Cerebellar cortex (tissue), 1 donor: ENCODE data around the gene DDAH2.

Experiments used
- DNase-seq: peaks from one replicate; pipeline ENCODE4 v3.0.0-alpha.2; 2015; ENCODE audit warnings: low spot score

DDAH2 gene

GRCh38 chr6:31760790-31761189 lies 31.7 kb upstream of the DDAH2 start:
- DNase-seq: no peak

- no peak for DNase-seq
Measured at GRCh38 chr6:31758281-31758680, 29.2 kb upstream of the DDAH2 start.

- DNase-seq: no peak
Measured at GRCh38 chr6:31752739-31753319, 23.7 kb upstream of the DDAH2 start.

DNA sequence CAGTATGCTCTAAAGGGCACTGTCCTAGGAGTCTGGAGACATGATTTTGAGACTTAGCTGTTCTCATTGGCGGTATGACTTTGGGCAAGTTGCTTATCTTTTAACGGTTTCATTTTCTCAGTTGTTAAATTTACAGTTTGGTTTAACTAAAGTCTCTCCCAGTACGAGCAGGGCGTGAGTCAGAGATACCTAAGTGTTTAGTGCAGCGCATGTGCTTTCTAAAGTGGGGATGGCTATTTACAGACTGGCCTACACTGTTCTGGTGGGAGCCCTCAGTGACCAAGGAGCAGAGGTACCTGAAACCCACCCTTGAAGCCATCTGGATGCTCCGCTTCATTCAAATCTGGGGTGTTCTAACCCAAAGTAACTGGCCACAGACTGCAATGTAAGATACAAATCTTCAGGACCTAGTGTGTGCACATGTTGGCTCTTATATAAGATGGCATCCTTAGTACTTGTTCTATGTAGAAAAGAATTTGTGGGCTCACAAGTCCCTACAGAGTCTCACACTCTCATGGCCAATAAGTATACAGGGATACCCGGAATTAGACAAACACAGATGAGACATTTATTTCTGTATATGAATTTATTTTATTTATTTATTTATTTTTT lies 21.4 kb upstream of the DDAH2 start:
- DNase-seq: no peak

- DNase-seq: no peak
Measured at GRCh38 chr6:31749301-31750036, 20.4 kb upstream of the DDAH2 start.

- no peak for DNase-seq
Measured at GRCh38 chr6:31744422-31744821, 15.3 kb upstream of the DDAH2 start.

DNA sequence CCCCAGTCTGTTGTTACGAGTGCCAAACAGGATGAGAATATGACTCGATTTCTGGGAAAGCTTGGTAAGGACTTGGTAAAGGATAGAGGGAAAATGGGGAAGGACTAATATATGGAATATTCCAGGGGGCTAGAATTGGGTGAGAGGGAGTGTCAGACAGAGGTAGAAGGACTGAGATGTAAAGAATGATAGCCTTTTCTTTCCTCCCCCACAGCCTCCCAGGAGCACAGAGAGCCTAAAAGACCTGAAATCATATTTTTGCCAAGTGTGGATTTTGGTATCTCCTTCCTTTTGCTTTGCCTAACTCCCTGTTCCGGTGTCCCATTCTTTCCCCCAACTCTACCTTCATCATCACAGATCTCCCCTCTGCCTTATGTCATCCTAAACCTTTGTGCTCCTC lies 13.8 kb upstream of the DDAH2 start:
- DNase-seq: no peak

DNA sequence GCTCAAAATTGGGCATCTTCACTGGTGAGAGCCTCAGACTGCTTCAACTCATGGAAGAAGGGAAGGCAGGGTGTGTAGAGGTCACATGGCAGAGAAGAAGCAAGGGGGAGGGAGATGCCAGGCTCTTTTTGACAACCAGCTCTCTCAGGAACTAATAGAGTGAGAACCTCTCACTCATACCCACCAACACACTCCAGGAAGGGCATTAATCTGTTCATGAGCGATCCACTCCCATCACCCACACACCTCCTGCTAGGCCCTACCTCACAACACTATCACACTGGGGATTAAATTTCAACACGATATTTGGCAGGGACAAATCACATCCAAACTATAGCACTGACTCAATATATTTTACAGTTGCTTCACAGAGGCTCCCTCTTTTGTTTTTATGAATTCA lies 12.7 kb upstream of the DDAH2 start:
- DNase-seq: no peak

- no peak for DNase-seq
Measured at GRCh38 chr6:31740397-31741223, 11.5 kb upstream of the DDAH2 start.

DNA sequence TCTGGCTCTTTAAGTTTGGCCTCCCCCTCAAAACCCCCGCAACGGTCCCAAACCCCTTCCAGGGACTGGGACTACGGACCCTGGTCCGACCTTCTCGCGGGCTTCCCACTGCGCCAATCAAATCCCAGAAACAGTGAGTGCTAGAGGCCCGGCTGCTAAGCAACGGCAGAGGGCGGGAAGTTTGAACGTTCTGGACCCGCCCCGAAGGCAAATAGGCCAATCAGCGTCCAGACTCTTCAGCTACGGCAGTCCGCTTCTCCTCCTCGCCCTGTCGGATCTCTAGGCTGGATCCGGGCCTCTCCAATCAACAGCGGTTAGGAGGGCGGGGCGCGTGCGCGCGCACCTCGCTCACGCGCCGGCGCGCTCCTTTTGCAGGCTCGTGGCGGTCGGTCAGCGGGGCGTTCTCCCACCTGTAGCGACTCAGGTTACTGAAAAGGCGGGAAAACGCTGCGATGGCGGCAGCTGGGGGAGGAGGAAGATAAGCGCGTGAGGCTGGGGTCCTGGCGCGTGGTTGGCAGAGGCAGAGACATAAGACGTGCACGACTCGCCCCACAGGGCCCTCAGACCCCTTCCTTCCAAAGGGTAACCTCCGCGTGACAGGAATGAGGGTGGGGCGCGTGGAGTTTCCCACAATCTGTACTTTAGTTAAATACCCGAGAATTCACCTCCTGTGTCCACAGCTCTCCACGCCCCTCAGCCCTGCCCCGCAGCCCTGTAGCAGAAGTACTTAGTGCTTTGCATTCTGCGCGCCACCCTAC lies 10.7 kb upstream of the DDAH2 start, which contains the start of gene MSH5:
Gene MSH5, plus strand, starts transcription at position 367 of the 758 bp plus-strand sequence. CDS start 462 bp downstream, outside the sequence.
- peak; percentile 100 for DNase-seq

DNA sequence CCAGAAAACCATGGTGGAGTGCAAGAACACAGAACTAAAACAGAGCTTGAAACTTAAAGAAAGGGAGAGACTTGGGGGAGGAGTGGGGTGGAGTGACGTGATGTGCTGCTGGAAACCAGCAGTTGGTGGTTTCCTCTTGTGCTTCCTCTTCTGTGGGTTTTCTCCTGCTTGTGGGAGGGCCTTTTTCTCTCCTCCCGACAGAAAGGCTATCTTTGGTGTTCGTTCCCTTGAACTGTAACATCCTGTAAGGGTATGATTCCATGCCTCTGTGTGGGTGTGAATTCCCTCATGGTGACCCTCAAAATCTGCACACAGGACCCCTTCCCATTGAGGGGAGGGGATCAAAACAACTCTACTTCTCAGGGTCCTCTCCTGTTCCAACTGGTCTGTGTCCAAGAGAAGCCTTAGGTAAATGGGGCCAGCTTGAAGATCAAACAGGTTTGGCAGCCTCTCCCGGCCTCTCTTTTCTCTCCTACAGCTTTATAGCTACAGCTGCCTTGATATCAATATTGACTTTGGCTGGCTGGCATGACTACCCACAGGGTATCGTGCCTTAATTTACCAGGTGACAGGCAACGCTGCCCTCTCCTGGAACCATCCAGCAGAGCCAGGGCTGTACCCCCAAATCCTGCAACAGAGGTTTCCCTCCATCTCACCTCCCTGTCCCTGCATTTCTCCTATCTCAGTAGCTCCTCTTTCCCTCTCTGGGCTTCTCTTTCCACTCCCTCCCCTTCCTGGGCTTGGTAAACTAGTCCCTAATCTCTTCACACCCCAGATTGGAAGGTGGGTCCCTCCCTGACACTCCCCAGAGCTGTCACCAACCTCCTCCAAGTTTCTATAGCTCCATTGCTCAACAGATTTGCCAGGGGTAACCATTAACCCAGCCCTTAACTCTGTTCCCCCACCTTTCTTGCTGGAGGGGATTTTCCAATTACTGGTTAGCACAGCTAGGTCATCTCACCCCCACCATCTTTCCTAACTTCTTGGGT lies 9.2 kb upstream of the DDAH2 start:
- DNase-seq: peak; percentile 68

DNA sequence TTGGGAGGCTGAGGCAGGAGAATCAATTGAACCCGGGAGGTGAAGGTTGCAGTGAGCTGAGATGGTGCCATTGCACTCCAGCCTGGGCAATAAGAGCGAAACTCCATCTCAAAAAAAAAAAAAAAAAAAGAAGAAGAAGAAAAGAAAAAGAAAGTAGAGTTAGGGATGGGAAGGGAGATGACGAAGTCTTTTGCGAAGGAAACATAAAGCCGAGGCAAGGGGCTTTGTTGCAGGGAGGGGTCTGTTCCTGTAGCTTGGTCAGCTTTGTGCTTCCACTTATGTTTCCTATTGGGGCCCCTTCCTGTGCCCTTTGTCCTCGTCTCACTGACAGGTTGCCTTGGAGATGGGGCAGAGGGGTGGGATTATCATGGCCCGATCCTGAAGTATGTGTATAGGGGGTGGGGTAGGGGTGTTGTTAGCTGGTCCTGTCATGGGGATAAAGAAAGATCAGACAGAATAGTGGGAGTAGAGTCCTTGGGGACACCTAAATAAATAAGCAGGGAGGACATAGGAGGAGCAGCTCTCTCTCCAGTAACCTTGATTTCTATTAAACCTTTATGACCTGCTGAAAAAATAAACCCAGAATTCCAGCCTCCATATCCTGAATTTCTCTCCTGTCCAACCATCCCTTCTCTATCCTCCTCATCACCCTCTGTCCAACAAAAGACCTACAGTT lies 8.4 kb upstream of the DDAH2 start:
- peak; percentile 26 for DNase-seq

DNA sequence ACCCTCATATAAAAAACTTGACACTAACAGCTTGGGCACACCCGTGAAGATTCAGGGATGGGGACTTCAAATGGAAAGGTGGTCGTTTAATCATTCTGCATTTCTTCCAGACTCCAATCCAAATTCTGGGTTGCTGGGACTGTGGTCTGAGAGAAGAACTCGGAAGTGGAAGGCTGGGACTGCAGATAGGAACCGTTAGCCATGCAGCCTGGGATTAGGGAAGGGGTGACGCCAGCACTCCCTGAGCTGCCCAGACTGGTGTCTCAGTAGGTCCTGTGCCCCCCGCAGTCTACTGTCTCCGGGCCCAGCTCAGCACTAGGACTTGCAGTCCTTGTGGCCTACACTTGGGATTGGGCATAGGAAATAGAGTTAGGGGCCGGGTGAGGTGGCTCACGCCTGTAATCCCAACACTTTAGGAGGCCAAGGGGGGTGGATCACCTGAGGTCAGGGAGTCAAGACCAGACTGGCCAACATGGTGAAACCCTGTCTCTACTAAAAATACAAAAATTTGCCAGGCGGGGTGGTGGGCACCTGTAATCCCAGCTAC lies 7.7 kb upstream of the DDAH2 start:
- no peak for DNase-seq

GRCh38 chr6:31736021-31736767 lies 7.1 kb upstream of the DDAH2 start, which contains the start of gene CLIC1:
TSS of gene CLIC1 (minus strand) at chr6:31736530. CDS start at chr6:31736300, 230 bp downstream.
- DNase-seq: peak; percentile 65

- no peak for DNase-seq
Measured at GRCh38 chr6:31734821-31735406, 5.8 kb upstream of the DDAH2 start.

DNA sequence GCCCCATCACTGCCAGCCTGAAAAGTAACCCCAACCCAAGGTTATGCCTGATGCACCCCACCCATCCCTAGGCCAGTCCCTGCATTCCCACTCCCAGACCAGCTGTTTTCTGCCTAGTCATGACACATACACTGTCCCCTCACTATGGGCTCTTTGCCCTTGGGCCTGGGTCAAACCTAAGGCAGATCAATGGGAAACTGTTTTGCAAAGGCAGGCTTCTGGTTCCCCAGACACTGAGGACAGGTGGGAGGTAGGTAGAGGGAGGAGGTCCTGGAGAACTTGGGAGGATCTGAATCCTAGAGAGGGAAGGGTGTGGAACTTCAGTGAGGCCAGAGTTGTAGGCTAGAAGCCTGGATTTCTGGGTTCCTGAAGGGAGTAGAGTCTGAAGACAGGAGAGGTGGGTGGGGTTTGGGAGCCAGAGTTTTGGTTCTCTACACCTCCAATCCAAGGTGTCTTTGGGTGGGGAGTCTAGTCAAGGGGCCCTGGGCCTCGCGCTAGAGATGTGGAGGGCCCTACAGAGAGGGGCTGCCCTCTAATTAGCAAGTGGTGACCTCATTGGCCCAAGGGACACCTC lies 5.2 kb upstream of the DDAH2 start:
- DNase-seq: no peak

DNA sequence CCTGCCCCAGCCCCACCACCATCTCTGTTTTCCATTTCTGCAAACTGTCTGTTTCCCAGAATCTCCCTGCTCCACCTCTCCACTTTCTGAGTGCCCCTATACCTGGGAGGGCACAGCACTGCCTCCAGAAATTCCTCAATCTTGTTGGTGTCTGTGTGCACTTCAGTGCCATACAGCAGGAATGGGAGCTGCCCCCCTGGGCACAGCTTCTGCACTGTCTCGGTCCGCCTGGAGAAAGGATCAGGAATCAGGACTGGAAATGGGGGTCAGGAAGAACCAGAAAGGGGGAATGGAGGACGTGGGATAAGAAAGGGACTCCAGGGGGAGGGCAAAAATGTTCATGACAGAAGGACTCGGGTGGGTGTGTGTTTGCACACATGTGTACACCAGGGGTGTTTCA lies 4.6 kb upstream of the DDAH2 start:
- DNase-seq: no peak

- DNase-seq: no peak
Measured at GRCh38 chr6:31732029-31732428, 2.9 kb upstream of the DDAH2 start.
